Neural cell (in vitro differentiated cells): Measurements from ENCODE around the gene PTP4A2. TPM values are rescaled to one million over a fixed set of nuclear protein-coding genes. Genes with fewer than 3 reads are reported as not detected.

ENCODE experiments used
- H2AFZ ChIP-seq: fragments of 200-600, 300-800 bp; sonication (generic), shearing (Covaris generic); 2 replicates; pipeline ENCODE4 v1.6.0; 2014; ENCODE audit warnings: low read depth, mild to moderate bottlenecking, antibody characterized with exemption, low read length, moderate library complexity
- H3F3A ChIP-seq: fragments of 200-600 bp; shearing (Covaris generic); 2 replicates; pipeline ENCODE4 v1.6.1; 2016; ENCODE audit warnings: mild to moderate bottlenecking, moderate library complexity, mixed read lengths, antibody characterized with exemption, low read length; ENCODE audit not compliant: insufficient read depth, poor library complexity, severe bottlenecking
- H3K27ac ChIP-seq: fragments of 200-600, 300-800 bp; sonication (generic), shearing (Covaris generic); 2 replicates; pipeline ENCODE4 v1.5.1; 2014; ENCODE audit warnings: mild to moderate bottlenecking, low read length, moderate library complexity
- H3K27me3 ChIP-seq: fragments of 300-800, 200-600 bp; sonication (generic), shearing (Covaris generic); 2 replicates; pipeline ENCODE4 v1.6.0; 2014; ENCODE audit warnings: mild to moderate bottlenecking, low read depth, low read length, moderate library complexity; ENCODE audit not compliant: insufficient read depth
- H3K36me3 ChIP-seq: fragments of 300-800, 200-600 bp; sonication (generic), shearing (Covaris generic); 2 replicates; pipeline ENCODE4 v1.5.1; 2014; ENCODE audit warnings: mild to moderate bottlenecking, antibody characterized with exemption, low read length, moderate library complexity; ENCODE audit not compliant: insufficient read depth
- H3K4me2 ChIP-seq: fragments of 300-800, 200-600 bp; sonication (generic), shearing (Covaris generic); 2 replicates; pipeline ENCODE4 v1.6.0; 2014; ENCODE audit warnings: mild to moderate bottlenecking, low read length
- H3K4me3 ChIP-seq: fragments of 300-800, 200-600 bp; sonication (generic), shearing (Covaris generic); 2 replicates; pipeline ENCODE4 v1.5.1; 2014; ENCODE audit warnings: mild to moderate bottlenecking, low read length, moderate library complexity
- H3K79me2 ChIP-seq: fragments of 200-600 bp; shearing (Covaris generic); replicated peaks from 2 replicates; pipeline ENCODE4 v1.6.0; 2014; ENCODE audit warnings: mild to moderate bottlenecking, low read length, moderate library complexity; ENCODE audit not compliant: insufficient read depth
- H3K9ac ChIP-seq: fragments of 300-800, 200-600 bp; sonication (generic), shearing (Covaris generic); 2 replicates; pipeline ENCODE4 v1.6.1; 2016; ENCODE audit warnings: mild to moderate bottlenecking, low read length, mixed read lengths
- H3K9me2 ChIP-seq: fragments of 200-600 bp; shearing (Covaris generic); 2 replicates; pipeline ENCODE4 v1.6.1; 2016; ENCODE audit warnings: mild to moderate bottlenecking, low read length, mixed read lengths; ENCODE audit not compliant: insufficient read depth
- H3K9me3 ChIP-seq: fragments of 200-600, 300-800 bp; sonication (generic), shearing (Covaris generic); 2 replicates; pipeline ENCODE4 v1.6.1; 2016; ENCODE audit warnings: mild to moderate bottlenecking, mixed run types, low read length, moderate library complexity, mixed read lengths
- H4K20me1 ChIP-seq: fragments of 200-600 bp; shearing (Covaris generic); 2 replicates; pipeline ENCODE4 v1.6.1; 2016; ENCODE audit warnings: mild to moderate bottlenecking, mixed run types; ENCODE audit not compliant: insufficient read depth
- CTCF ChIP-seq: fragments of 450-650 bp; IDR thresholded peaks from 2 replicates; pipeline ENCODE4 v1.5.1; 2014; ENCODE audit warnings: antibody characterized with exemption, mild to moderate bottlenecking, moderate library complexity; ENCODE audit not compliant: poor library complexity, severe bottlenecking
- EP300 ChIP-seq: fragments of 450-650 bp; conservative IDR thresholded peaks from 2 replicates; pipeline ENCODE4 v1.6.1; 2014; ENCODE audit warnings: antibody characterized with exemption, mild to moderate bottlenecking, moderate library complexity; ENCODE audit not compliant: poor library complexity, severe bottlenecking
- EZH2 ChIP-seq: fragments of 200-600, 300-800 bp; shearing (Covaris generic), sonication (generic); IDR thresholded peaks from 2 replicates; pipeline ENCODE4 v1.6.1; 2014; ENCODE audit warnings: antibody characterized with exemption, low read length, borderline replicate concordance, mild to moderate bottlenecking; ENCODE audit not compliant: insufficient read depth, poor library complexity, severe bottlenecking
- MXI1 ChIP-seq: fragments of 450-650 bp; conservative IDR thresholded peaks from 2 replicates; pipeline ENCODE4 v1.6.1; 2014; ENCODE audit warnings: antibody characterized with exemption, mild to moderate bottlenecking; ENCODE audit not compliant: poor library complexity, severe bottlenecking
- POLR2AphosphoS5 ChIP-seq: IDR thresholded peaks from 2 replicates; pipeline ENCODE4 v1.6.1; 2012
- RAD21 ChIP-seq: fragments of 450-650 bp; conservative IDR thresholded peaks from 2 replicates; pipeline ENCODE4 v1.6.1; 2014; ENCODE audit warnings: antibody characterized with exemption, mild to moderate bottlenecking, moderate library complexity
- SMC3 ChIP-seq: fragments of 450-650 bp; conservative IDR thresholded peaks from 2 replicates; pipeline ENCODE4 v1.6.1; 2014; ENCODE audit warnings: antibody characterized with exemption, mild to moderate bottlenecking, moderate library complexity; ENCODE audit not compliant: poor library complexity
- TAF1 ChIP-seq: IDR thresholded peaks from 2 replicates; pipeline ENCODE4 v1.6.1; 2012; ENCODE audit warnings: low read depth
- polyA plus RNA-seq: library from polyadenylated mRNA; depleted of rRNA; stranded (reverse); fragments of >200 nt; gene quantifications from 2 replicates; pipeline ENCODE4 v1.2.3, GENCODE V29; 2014
- TF ChIP-seq, protein P1 (sequence below): IDR thresholded peaks from 2 replicates; pipeline ENCODE4 v1.6.1; 2012; ENCODE audit warnings: borderline replicate concordance

Gene PTP4A2
- polyA plus RNA-seq, 1 donor from 2014 or later, result 250 TPM

DNA sequence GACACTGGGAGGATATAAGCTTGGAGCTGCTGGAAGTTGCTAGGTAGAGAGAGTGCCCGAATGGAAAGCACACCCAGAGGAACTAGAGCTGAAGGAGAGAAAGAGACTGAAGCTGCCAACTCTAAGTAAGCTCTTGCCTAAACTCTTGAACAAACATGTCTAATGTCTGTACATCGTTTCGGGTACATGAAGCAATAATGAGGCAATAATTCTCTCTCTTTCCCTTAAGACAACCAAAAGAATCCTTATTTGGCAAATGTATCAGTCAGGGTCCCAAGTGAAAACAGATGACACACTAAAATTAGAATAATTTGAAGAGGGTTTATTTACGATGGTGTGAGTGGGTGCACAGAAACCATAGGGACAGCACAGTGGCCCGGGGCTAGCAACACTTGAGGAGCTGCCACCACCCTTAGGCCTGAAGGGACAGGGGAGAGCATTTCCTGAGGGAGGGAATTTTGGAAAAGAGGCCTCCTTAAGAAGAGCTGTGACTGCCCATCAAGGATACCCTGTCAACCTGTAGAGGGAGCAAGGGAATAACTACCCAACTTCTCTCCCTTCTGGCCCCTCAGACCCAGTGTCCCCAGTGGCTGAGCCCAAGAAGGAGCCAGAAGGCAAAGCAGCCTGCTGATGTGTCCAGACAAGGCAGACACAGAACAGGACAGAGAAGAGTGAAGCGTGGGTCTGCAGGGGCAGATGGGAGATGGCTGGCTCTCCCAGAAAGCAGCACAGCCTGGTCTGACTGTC, 39.4 kb upstream of the PTP4A2 start:
- no peaks in the 10 kb centered on the region for H4K20me1 ChIP-seq
- no peaks in the 10 kb centered on the region for H3K79me2 ChIP-seq
- no peaks in the 10 kb centered on the region for H3K27me3 ChIP-seq
- H3K4me2 ChIP-seq, result no peak overlapping the region
- H3K9ac ChIP-seq, result no peak overlapping the region
- H3K36me3 ChIP-seq, result no peaks in the 10 kb centered on the region
- no peaks in the 10 kb centered on the region for H3K9me3 ChIP-seq
- no peak for TF ChIP-seq TAF1
- no peak for TF ChIP-seq EZH2
- TF ChIP-seq RAD21, result no peak
- no peak for TF ChIP-seq SMC3
- TF ChIP-seq POLR2AphosphoS5, result no peak
- TF ChIP-seq CTCF, result no peak
- TF ChIP-seq, protein P1, sequence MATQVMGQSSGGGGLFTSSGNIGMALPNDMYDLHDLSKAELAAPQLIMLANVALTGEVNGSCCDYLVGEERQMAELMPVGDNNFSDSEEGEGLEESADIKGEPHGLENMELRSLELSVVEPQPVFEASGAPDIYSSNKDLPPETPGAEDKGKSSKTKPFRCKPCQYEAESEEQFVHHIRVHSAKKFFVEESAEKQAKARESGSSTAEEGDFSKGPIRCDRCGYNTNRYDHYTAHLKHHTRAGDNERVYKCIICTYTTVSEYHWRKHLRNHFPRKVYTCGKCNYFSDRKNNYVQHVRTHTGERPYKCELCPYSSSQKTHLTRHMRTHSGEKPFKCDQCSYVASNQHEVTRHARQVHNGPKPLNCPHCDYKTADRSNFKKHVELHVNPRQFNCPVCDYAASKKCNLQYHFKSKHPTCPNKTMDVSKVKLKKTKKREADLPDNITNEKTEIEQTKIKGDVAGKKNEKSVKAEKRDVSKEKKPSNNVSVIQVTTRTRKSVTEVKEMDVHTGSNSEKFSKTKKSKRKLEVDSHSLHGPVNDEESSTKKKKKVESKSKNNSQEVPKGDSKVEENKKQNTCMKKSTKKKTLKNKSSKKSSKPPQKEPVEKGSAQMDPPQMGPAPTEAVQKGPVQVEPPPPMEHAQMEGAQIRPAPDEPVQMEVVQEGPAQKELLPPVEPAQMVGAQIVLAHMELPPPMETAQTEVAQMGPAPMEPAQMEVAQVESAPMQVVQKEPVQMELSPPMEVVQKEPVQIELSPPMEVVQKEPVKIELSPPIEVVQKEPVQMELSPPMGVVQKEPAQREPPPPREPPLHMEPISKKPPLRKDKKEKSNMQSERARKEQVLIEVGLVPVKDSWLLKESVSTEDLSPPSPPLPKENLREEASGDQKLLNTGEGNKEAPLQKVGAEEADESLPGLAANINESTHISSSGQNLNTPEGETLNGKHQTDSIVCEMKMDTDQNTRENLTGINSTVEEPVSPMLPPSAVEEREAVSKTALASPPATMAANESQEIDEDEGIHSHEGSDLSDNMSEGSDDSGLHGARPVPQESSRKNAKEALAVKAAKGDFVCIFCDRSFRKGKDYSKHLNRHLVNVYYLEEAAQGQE, result no peak
- no peak for TF ChIP-seq EP300
- no peak for TF ChIP-seq MXI1
- H3K9me2 ChIP-seq, result no peaks in the 10 kb centered on the region
- H3K27ac ChIP-seq, result no peak overlapping the region
- no peak overlapping the region for H2AFZ ChIP-seq
- no peaks in the 10 kb centered on the region for H3F3A ChIP-seq
- no peak overlapping the region for H3K4me3 ChIP-seq

- Histone ChIP-seq H3K79me2 (no peaks in the 10 kb centered on the region), H3K9me2 (no peaks in the 10 kb centered on the region), H3K27me3 (no peaks in the 10 kb centered on the region), H3K4me3 (no peak overlapping the region), H3K36me3 (no peaks in the 10 kb centered on the region), H2AFZ (no peak overlapping the region), H3K4me2 (no peak overlapping the region), H4K20me1 (no peaks in the 10 kb centered on the region), H3K27ac (no peak overlapping the region), H3F3A (no peaks in the 10 kb centered on the region), H3K9ac (no peak overlapping the region), H3K9me3 (no peaks in the 10 kb centered on the region)
- no peak for TF ChIP-seq SMC3
- no peak for TF ChIP-seq RAD21
- TF ChIP-seq EP300, result no peak
- no peak for TF ChIP-seq CTCF
- TF ChIP-seq MXI1, result no peak
- no peak for TF ChIP-seq EZH2
- TF ChIP-seq, protein P1, result no peak
- no peak for TF ChIP-seq TAF1
These were observed 38.2 kb upstream of the PTP4A2 start for GRCh38 chr1:31976401-31976800.
